Measurements from ENCODE around the gene SSNA1. TPM values are rescaled to one million over a fixed set of nuclear protein-coding genes. Genes with fewer than 3 reads are reported as not detected.

SSNA1 gene
- total RNA-seq, 2 experiments from 2014 or later = 53.3 to 58.4 TPM

DNA sequence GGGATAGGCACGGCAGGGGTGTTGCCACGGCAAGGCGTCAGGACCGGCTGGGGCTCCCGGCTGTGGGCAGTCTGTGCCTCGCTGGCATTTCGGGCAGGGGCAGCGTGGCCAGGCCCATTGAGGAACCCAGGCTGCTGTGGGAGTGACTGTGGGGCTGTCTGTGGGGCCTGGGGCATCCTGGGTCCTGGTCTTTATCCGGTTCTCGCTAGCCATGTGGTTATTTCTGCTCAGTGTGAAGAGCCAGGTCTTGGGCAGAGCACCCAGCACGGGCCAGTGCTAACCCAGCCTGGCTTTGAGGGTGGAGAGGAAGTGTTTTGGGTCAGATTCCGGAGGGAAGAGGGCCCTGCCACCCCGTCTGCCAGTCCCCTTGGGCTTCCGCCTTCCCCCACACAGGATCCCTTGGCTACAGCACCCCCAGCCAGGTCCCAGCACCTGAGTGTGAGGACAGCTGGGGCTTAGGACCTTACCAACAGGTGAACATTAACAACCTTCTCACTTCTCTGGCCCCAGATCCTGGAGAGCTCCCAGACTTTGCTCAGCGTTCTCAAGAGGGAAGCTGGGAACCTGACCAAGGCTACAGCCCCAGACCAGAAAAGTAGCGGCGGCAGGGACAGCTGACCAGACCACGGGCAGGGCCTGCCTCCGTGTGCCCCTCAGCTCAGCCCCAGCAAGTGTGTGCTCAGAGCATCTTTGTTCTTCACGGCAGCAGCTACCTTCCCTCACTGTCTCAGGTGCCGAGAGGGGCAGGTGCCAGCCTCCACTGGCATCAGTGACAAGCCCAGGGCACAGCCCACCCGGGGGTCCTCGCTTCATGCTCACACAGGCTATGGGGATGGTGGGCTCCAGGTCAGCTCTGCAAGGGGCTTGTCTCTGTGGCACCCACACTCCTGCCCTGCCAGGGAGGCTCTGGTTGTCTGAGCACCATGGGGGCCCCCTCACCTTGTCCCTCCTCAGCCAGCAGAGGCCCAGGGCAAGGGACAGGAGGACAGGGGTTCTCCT, 1.1 kb downstream of the SSNA1 start:
- Mint-ChIP-seq H3K4me3 (peak overlapping the region; percentile 91), H3K36me3 (ENCODE audit: low read depth) (peaks cover 6% of the 10 kb centered on the region), H3K27me3 (no peaks in the 10 kb centered on the region), H3K4me1 (ENCODE audit: low read depth) (peaks cover 32% of the 10 kb centered on the region), H3K27ac (peak overlapping the region; percentile 94), H3K9me3 (no peaks in the 10 kb centered on the region)
- ChIA-PET CTCF (interaction anchor here (0.8 to 2.2 kb wide), 19 partner anchors 8 to 94 kb away, joined by 3 to 15 read pairs (median 4); partner anchors contain the start of genes CYSRT1, NDOR1, RNF224 and TMEM203), POLR2A (interaction anchor here (0.9 to 4.0 kb wide), 13 partner anchors 9 to 103 kb away, joined by 3 to 28 read pairs (median 5); partner anchors contain the start of genes DPP7, LRRC26, MAN1B1 and NDOR1)
- ATAC-seq = no peak
- no peak for DNase-seq
- intact Hi-C loops (cut with micrococcal nuclease) = no loop called here
- TF ChIP-seq, protein P1, sequence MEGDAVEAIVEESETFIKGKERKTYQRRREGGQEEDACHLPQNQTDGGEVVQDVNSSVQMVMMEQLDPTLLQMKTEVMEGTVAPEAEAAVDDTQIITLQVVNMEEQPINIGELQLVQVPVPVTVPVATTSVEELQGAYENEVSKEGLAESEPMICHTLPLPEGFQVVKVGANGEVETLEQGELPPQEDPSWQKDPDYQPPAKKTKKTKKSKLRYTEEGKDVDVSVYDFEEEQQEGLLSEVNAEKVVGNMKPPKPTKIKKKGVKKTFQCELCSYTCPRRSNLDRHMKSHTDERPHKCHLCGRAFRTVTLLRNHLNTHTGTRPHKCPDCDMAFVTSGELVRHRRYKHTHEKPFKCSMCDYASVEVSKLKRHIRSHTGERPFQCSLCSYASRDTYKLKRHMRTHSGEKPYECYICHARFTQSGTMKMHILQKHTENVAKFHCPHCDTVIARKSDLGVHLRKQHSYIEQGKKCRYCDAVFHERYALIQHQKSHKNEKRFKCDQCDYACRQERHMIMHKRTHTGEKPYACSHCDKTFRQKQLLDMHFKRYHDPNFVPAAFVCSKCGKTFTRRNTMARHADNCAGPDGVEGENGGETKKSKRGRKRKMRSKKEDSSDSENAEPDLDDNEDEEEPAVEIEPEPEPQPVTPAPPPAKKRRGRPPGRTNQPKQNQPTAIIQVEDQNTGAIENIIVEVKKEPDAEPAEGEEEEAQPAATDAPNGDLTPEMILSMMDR (IDR thresholded peaks at IDR 0.05) = peak; percentile 24

DNA sequence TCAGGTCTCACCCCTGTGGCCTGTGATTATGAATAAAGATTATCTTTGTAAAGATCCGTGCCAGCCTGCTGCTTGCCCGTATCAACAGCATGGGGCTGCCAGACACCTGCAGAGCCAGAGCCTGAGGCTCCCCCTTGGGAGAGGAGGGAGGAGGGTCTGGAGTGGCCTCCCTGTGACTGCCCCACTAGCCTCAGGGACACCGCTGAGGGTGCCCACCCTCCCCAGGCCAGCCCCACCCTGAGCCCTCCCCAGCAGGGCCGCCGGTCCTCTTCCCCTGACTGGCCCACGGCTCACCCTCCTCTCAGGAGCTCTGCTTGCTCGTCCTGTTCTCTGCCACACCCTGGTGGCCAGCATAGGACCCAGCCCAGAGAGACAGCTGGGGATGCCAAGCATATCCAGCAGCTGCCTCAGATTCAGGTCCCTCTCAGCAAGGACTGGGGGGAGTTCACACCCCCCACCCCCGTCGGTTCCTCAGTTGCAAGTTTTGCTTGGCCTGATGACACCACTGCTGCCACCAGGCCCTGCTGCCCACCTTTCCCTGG, 1.9 kb downstream of the SSNA1 start:
- Mint-ChIP-seq H3K4me1 (ENCODE audit: low read depth) (peaks cover 30% of the 10 kb centered on the region), H3K27me3 (no peaks in the 10 kb centered on the region), H3K9me3 (no peaks in the 10 kb centered on the region), H3K27ac (no peak overlapping the region), H3K4me3 (peak overlapping the region; percentile 52), H3K36me3 (ENCODE audit: low read depth) (peaks cover 6% of the 10 kb centered on the region)
- ChIA-PET CTCF (interaction anchor here (0.7 to 2.0 kb wide), 6 partner anchors 16 to 155 kb away, joined by 3 to 15 read pairs (median 4); partner anchors contain the start of genes NDOR1, RNF224 and TMEM203), POLR2A (interaction anchor here (1.3 to 4.0 kb wide), 3 partner anchors 8 to 63 kb away, joined by 5 to 16 read pairs (median 9); no protein-coding TSS in a partner anchor)
- TF ChIP-seq, protein P1 (IDR thresholded peaks at IDR 0.05) = no peak
- no peak for DNase-seq
- ATAC-seq = no peak
- intact Hi-C loops (cut with micrococcal nuclease) = no loop called here

DNA sequence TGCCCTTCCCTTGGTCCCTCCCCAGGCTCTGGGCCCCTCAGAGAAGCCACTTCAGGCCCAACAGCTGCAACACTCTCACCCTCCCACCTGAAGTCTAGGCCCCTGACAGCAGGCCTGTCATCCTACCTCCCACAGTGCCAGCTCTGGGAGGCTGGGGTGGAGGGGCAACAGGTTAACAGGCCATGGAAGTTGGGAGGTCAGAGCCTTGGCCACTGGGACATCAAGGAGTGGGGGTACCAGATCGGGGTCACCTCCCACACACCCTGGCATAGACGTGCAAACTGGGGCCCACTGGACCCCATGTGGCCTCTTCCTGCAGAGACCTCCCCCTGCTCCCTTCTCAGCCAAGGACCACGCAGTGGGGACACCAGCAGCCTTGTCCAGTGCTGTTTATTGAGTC, 2.8 kb downstream of the SSNA1 start:
- CTCF ChIA-PET = interaction anchor here (0.8 to 1.5 kb wide), 3 partner anchors 9 to 156 kb away, joined by 3 to 5 read pairs (median 3); partner anchors contain the start of gene TPRN
- POLR2A ChIA-PET = no interaction called here
- H3K36me3 Mint-ChIP-seq (ENCODE audit: low read depth) = peaks cover 6% of the 10 kb centered on the region
- H3K27ac Mint-ChIP-seq = peak overlapping the region; percentile 55
- ATAC-seq = no peak
- H3K4me1 Mint-ChIP-seq (ENCODE audit: low read depth) = peaks cover 27% of the 10 kb centered on the region
- TF ChIP-seq, protein P1 (IDR thresholded peaks at IDR 0.05) = no peak
- H3K9me3 Mint-ChIP-seq = no peaks in the 10 kb centered on the region
- no peak overlapping the region for H3K4me3 Mint-ChIP-seq
- no peaks in the 10 kb centered on the region for H3K27me3 Mint-ChIP-seq
- intact Hi-C loops (cut with micrococcal nuclease) = no loop called here
- no peak for DNase-seq

DNA sequence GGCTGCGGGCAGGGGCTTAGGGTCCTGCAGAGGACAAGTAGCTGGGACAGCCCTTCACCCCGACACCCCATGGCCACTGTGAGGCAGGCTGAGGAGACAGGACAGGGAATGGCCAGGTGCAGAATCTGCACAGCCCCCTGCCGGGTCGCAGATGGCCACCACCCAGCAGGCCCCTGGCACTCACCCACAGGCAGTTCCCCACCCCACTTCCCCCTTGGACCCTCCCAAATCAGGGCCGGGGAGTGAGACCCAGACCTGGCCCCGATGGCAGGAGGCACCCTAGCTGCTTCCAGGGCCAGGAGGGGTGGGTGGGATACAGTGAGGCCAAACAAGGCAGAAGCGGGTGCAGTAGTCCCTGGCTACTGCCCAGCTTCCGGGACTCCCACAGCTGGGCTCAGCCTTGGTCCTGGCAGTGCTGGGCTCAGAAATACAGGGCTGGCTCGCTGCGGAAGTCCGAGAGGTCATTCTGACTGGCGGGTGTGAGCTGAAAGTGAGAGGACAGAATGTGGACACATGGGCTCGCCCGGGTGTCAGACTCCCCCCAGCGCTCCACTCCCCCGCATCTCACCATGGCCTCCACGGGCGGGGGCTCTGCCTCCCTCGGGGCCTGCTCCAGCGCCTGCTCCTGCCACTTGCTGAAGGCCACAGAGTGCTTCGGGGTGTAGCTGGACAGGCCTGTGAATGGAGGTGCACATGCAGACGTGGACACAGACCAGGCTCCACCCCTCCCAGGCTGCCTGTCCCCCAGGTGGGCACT, 3.4 kb downstream of the SSNA1 start:
- no peak for DNase-seq
- intact Hi-C loops (cut with micrococcal nuclease) = no loop called here
- Mint-ChIP-seq H3K4me1 (ENCODE audit: low read depth) (peaks cover 22% of the 10 kb centered on the region), H3K27ac (no peak overlapping the region), H3K36me3 (ENCODE audit: low read depth) (peaks cover 6% of the 10 kb centered on the region), H3K4me3 (no peak overlapping the region), H3K9me3 (no peaks in the 10 kb centered on the region), H3K27me3 (no peaks in the 10 kb centered on the region)
- no peak for ATAC-seq
- CTCF ChIA-PET = interaction anchor here (1.3 to 1.5 kb wide), 2 partner anchors 9 to 45 kb away, joined by 3 to 5 read pairs; partner anchors contain the start of gene TPRN
- POLR2A ChIA-PET = interaction anchor here (1.2 kb wide), 1 partner anchor 9 kb away, joined by 3 read pairs; the partner anchor contains the start of gene TPRN
- TF ChIP-seq, protein P1 (IDR thresholded peaks at IDR 0.05) = no peak

All from activated CD8-positive, alpha-beta T cell treated with anti-CD3 and anti-CD28 coated beads for 36 hours (primary cell).